Motor neuron (in vitro differentiated cells): ENCODE measurements around the gene GLTP. TPM values are rescaled to one million over a fixed set of nuclear protein-coding genes. Genes with fewer than 3 reads are reported as not detected.
"Not testable (repeated sequence)": the region's sequence is repeated elsewhere in the genome, so short reads cannot be mapped to it uniquely, and the experiment has no call there.

ENCODE experiments used
- ATAC-seq, 8 experiments: fragments of 200-7000 bp; cut with Tn5 transposase; replicated peaks in 6 of 8; 2 replicates each; pipeline ENCODE4 v1.8.0; 2021; ENCODE audit warnings: mild to moderate bottlenecking in 8 of 8, moderate library complexity in 8 of 8
- H3K27ac ChIP-seq, 2 donors: fragments of 250-450 bp; sonication (Bioruptor Pico); 2 replicates each; pipeline ENCODE4 v1.9.0; 2021; ENCODE audit warnings: antibody characterized with exemption in 2 of 2, mild to moderate bottlenecking in 2 of 2, moderate library complexity in 1 of 2
- H3K4me1 ChIP-seq, 2 donors: fragments of 250-450 bp; sonication (Bioruptor Pico); replicated peaks in 1 of 2; 2 replicates each; pipeline ENCODE4 v1.6.1; 2021; ENCODE audit warnings: antibody characterized with exemption in 2 of 2, mild to moderate bottlenecking in 2 of 2, moderate library complexity in 1 of 2
- H3K4me3 ChIP-seq, 5 donors: fragments of 250-450 bp; sonication (Bioruptor Pico); 2 replicates each; pipeline ENCODE4 v1.9.0; 2021; ENCODE audit warnings: antibody characterized with exemption in 5 of 5, mild to moderate bottlenecking in 5 of 5, moderate library complexity in 4 of 5
- WGBS, 10 experiments: fragments of 450-650 bp; shearing (Covaris generic); methylation state at CpG; one replicate each; pipeline ENCODE4 v1.0.0; 2022; 5-methylcytosine and 5-hydroxymethylcytosine counted together
- in situ Hi-C, 9 experiments: fragments of 400-800 bp; cut with MboI; loops; one replicate each; pipeline ENCODE4 v1.15.0; 2021; ENCODE audit warnings: low sequenced_read_pairs in 9 of 9, low pct_unique_long_range_greater_than_20kb in 2 of 9; ENCODE audit not compliant: unreplicated experiment in 9 of 9
- total RNA-seq, 8 experiments: library from RNA; unstranded; fragments of 300-600 nt; gene quantifications; 2 replicates each; pipeline versions ENCODE4 v1.2.3 to v1.2.4, GENCODE V29; 2022

The GLTP gene
- total RNA-seq, 8 experiments from 2014 or later, result 11.7 to 36.2 (median 17.6) TPM

GRCh38 chr12:109899345-109899744 lies 19.0 kb upstream of the GLTP start:
- WGBS, 10 experiments, result 78 to 99% (median 93%) methylated on average over 3 to 15 of the region's 15 CpGs
- H3K4me1 ChIP-seq, result peaks cover 12 to 13% of the 10 kb centered on the region in 2 donors
- H3K27ac ChIP-seq, result peak overlapping the region in 1 of 2 donors; percentile 79
- in situ Hi-C loops, result loop anchor here in 2 of 9 experiments (25.0 kb wide), 1 partner anchor 312 kb away; no protein-coding TSS in a partner anchor
- ATAC-seq, result not testable (repeated sequence)
- H3K4me3 ChIP-seq, result peak overlapping the region in 3 of 5 donors; percentile 53 to 69 (median 55)

- peaks cover 12 to 13% of the 10 kb centered on the region in 2 donors for H3K4me1 ChIP-seq
- H3K27ac ChIP-seq, result no peak overlapping the region
- no peak for ATAC-seq
- H3K4me3 ChIP-seq, result no peak overlapping the region
- in situ Hi-C loops, result loop anchor here in 2 of 9 experiments (25.0 kb wide), 1 partner anchor 310 kb away; no protein-coding TSS in a partner anchor
- WGBS, 10 experiments, result 71 to 93% (median 87%) methylated on average over 3 to 6 of the region's 6 CpGs; no CpG with 5 or more reads in 2 of the 10 experiments
Observed at GRCh38 chr12:109897029-109897428, 16.7 kb upstream of the GLTP start.

- 38 to 100% (median 74%) methylated on average over 1 to 4 of the region's 6 CpGs; no CpG with 5 or more reads in 5 of the 10 experiments for WGBS, 10 experiments
- in situ Hi-C loops, result loop anchor here in 2 of 9 experiments (25.0 kb wide), 1 partner anchor 309 kb away; no protein-coding TSS in a partner anchor
- Histone ChIP-seq H3K27ac (no peak overlapping the region), H3K4me3 (no peak overlapping the region), H3K4me1 (peaks cover 5 to 6% of the 10 kb centered on the region in 2 donors)
- ATAC-seq, result no peak
Observed at GRCh38 chr12:109896188-109896587, 15.8 kb upstream of the GLTP start.

GRCh38 chr12:109894939-109895338 lies 14.6 kb upstream of the GLTP start:
- no peak overlapping the region for H3K4me3 ChIP-seq
- ATAC-seq, result no peak
- in situ Hi-C loops, result loop anchor here in 2 of 9 experiments (25.0 kb wide), 1 partner anchor 308 kb away; no protein-coding TSS in a partner anchor
- no peak overlapping the region for H3K27ac ChIP-seq
- peaks cover 6 to 11% of the 10 kb centered on the region in 2 donors for H3K4me1 ChIP-seq
- WGBS, 10 experiments, result 38 to 100% (median 80%) methylated on average over 1 to 2 of the region's 4 CpGs; no CpG with 5 or more reads in 7 of the 10 experiments

GRCh38 chr12:109893261-109893995 lies 13.1 kb upstream of the GLTP start:
- H3K4me1 ChIP-seq, result peaks cover 10 to 18% of the 10 kb centered on the region in 2 donors
- H3K4me3 ChIP-seq, result no peak overlapping the region
- ATAC-seq, result no peak
- in situ Hi-C loops, result loop anchor here in 2 of 9 experiments (25.0 kb wide), 1 partner anchor 306 kb away; no protein-coding TSS in a partner anchor
- 55 to 100% (median 80%) methylated on average over 1 to 7 of the region's 7 CpGs; no CpG with 5 or more reads in 2 of the 10 experiments for WGBS, 10 experiments
- no peak overlapping the region for H3K27ac ChIP-seq

GRCh38 chr12:109892748-109893147 lies 12.4 kb upstream of the GLTP start:
- WGBS, 10 experiments, result 27 to 90% (median 83%) methylated on average over 2 to 4 of the region's 4 CpGs; no CpG with 5 or more reads in 5 of the 10 experiments
- no peak overlapping the region for H3K27ac ChIP-seq
- no peak for ATAC-seq
- in situ Hi-C loops, result loop anchor here in 2 of 9 experiments (25.0 kb wide), 1 partner anchor 305 kb away; no protein-coding TSS in a partner anchor
- H3K4me3 ChIP-seq, result no peak overlapping the region
- H3K4me1 ChIP-seq, result peaks cover 10 to 18% of the 10 kb centered on the region in 2 donors

- in situ Hi-C loops, result loop anchor here in 2 of 9 experiments (25.0 kb wide), 1 partner anchor 305 kb away; no protein-coding TSS in a partner anchor
- H3K4me1 ChIP-seq, result peaks cover 10 to 18% of the 10 kb centered on the region in 2 donors
- ATAC-seq, result no peak
- H3K27ac ChIP-seq, result no peak overlapping the region
- no peak overlapping the region for H3K4me3 ChIP-seq
- 80 to 100% methylated on average over 1 of the region's 1 CpG; no CpG with 5 or more reads in 8 of the 10 experiments for WGBS, 10 experiments
Observed at GRCh38 chr12:109892165-109892715, 11.9 kb upstream of the GLTP start.

- H3K4me1 ChIP-seq, result peaks cover 10 to 18% of the 10 kb centered on the region in 2 donors
- H3K27ac ChIP-seq, ATAC-seq, H3K4me3 ChIP-seq: not testable (repeated sequence)
- in situ Hi-C loops, result loop anchor here in 2 of 9 experiments (25.0 kb wide), 1 partner anchor 304 kb away; no protein-coding TSS in a partner anchor
- WGBS, 10 experiments, result 60 to 100% (median 93%) methylated on average over 1 to 7 of the region's 7 CpGs; no CpG with 5 or more reads in 2 of the 10 experiments
Observed at GRCh38 chr12:109891731-109892130, 11.4 kb upstream of the GLTP start.

- peak in 1 of 8 experiments; percentile 36 for ATAC-seq
- Histone ChIP-seq H3K4me1 (peaks cover 10 to 18% of the 10 kb centered on the region in 2 donors), H3K27ac (no peak overlapping the region), H3K4me3 (no peak overlapping the region)
- in situ Hi-C loops, result loop anchor here in 2 of 9 experiments (25.0 kb wide), 1 partner anchor 303 kb away; no protein-coding TSS in a partner anchor
- WGBS, 10 experiments, result 74 to 100% (median 84%) methylated on average over 1 to 11 of the region's 13 CpGs
Observed at GRCh38 chr12:109890620-109891170, 10.4 kb upstream of the GLTP start.

- WGBS, 10 experiments, result 3 to 100% (median 71%) methylated on average over 2 to 10 of the region's 12 CpGs; no CpG with 5 or more reads in 2 of the 10 experiments
- peaks cover 10 to 18% of the 10 kb centered on the region in 2 donors for H3K4me1 ChIP-seq
- H3K4me3 ChIP-seq, result no peak overlapping the region
- in situ Hi-C loops, result loop anchor here in 2 of 9 experiments (25.0 kb wide), 1 partner anchor 301 kb away; no protein-coding TSS in a partner anchor
- ATAC-seq, result peak in 3 of 8 experiments; percentile 82 to 94 (median 93)
- no peak overlapping the region for H3K27ac ChIP-seq
Observed at GRCh38 chr12:109888179-109889020, 8.1 kb upstream of the GLTP start.

- 67 to 100% (median 90%) methylated on average over 2 to 10 of the region's 10 CpGs; no CpG with 5 or more reads in 2 of the 10 experiments for WGBS, 10 experiments
- in situ Hi-C loops, result loop anchor here in 2 of 9 experiments (25.0 kb wide), 1 partner anchor 298 kb away; no protein-coding TSS in a partner anchor
- H3K4me3 ChIP-seq, result no peak overlapping the region
- H3K4me1 ChIP-seq, result peaks cover 12 to 13% of the 10 kb centered on the region in 2 donors
- no peak overlapping the region for H3K27ac ChIP-seq
- no peak for ATAC-seq
Observed at GRCh38 chr12:109885616-109886015, 5.3 kb upstream of the GLTP start.
